Hepatocyte (in vitro differentiated cells): ENCODE results near the gene PNPLA7. TPM values are rescaled to one million over a fixed set of nuclear protein-coding genes. Genes with fewer than 3 reads are reported as not detected.

ENCODE experiments used
- DNase-seq: peaks from one replicate; pipeline ENCODE4 v3.0.0-alpha.2; 2016; ENCODE audit warnings: low spot score
- H2AFZ ChIP-seq: fragments of 200-600 bp; sonication (generic); 2 replicates; pipeline ENCODE4 v1.6.0; 2016; ENCODE audit warnings: antibody characterized with exemption, mild to moderate bottlenecking
- H3K27ac ChIP-seq: fragments of 200-600 bp; sonication (generic); 2 replicates; pipeline ENCODE4 v1.5.1; 2016; ENCODE audit warnings: mild to moderate bottlenecking
- H3K27me3 ChIP-seq: fragments of 200-600 bp; sonication (generic); 2 replicates; pipeline ENCODE4 v1.6.1; 2016
- H3K36me3 ChIP-seq: fragments of 200-600 bp; sonication (generic); replicated peaks from 2 replicates; pipeline ENCODE4 v1.5.1; 2016; ENCODE audit warnings: low read depth; ENCODE audit not compliant: insufficient read depth
- H3K4me1 ChIP-seq: fragments of 200-600 bp; sonication (generic); 2 replicates; pipeline ENCODE4 v1.5.1; 2016; ENCODE audit warnings: mild to moderate bottlenecking, moderate library complexity; ENCODE audit not compliant: insufficient read depth
- H3K4me2 ChIP-seq: fragments of 200-600 bp; sonication (generic); 2 replicates; pipeline ENCODE4 v1.6.0; 2016
- H3K4me3 ChIP-seq: fragments of 200-600 bp; sonication (generic); 2 replicates; pipeline ENCODE4 v1.5.1; 2016; ENCODE audit warnings: mild to moderate bottlenecking
- H3K79me2 ChIP-seq: fragments of 200-600 bp; sonication (generic); 2 replicates; pipeline ENCODE4 v1.6.0; 2017; ENCODE audit warnings: mild to moderate bottlenecking
- H3K9me2 ChIP-seq: fragments of 200-600 bp; sonication (generic); replicated peaks from 2 replicates; pipeline ENCODE4 v1.6.0; 2017; ENCODE audit warnings: mild to moderate bottlenecking; ENCODE audit not compliant: insufficient read depth
- H3K9me3 ChIP-seq: fragments of 200-600 bp; sonication (generic); 2 replicates; pipeline ENCODE4 v1.5.1; 2016; ENCODE audit warnings: low read depth, mild to moderate bottlenecking
- H4K20me1 ChIP-seq: fragments of 200-600 bp; sonication (generic); 2 replicates; pipeline ENCODE4 v1.6.0; 2016; ENCODE audit warnings: mild to moderate bottlenecking; ENCODE audit not compliant: insufficient read depth, poor library complexity, severe bottlenecking
- CTCF ChIP-seq: fragments of 200-600 bp; sonication (generic); IDR thresholded peaks from 2 replicates; pipeline ENCODE4 v1.5.1; 2016; ENCODE audit warnings: antibody characterized with exemption, mild to moderate bottlenecking; ENCODE audit not compliant: poor library complexity
- EZH2 ChIP-seq: fragments of 200-600 bp; sonication (generic); IDR thresholded peaks from 2 replicates; pipeline ENCODE4 v1.6.1; 2016; ENCODE audit warnings: antibody characterized with exemption, mild to moderate bottlenecking, borderline replicate concordance
- EZH2phosphoT487 ChIP-seq: fragments of 200-600 bp; sonication (generic); IDR thresholded peaks from one replicate; pipeline ENCODE4 v1.6.1; 2018; ENCODE audit warnings: antibody characterized with exemption, mild to moderate bottlenecking, low read depth, moderate library complexity; ENCODE audit not compliant: unreplicated experiment, severe bottlenecking
- WGBS: methylation state at CpG from one replicate; pipeline ENCODE4 v1.1.6; 2016; ENCODE audit warnings: low lambda C conversion rate; ENCODE audit errors: missing lambda C conversion rate; 5-methylcytosine and 5-hydroxymethylcytosine counted together
- polyA plus RNA-seq: library from polyadenylated mRNA; unstranded; fragments of >200 nt; fragmentation: Nextera tagmentation; extraction: Ambion mirVana; gene quantifications from 2 replicates; pipeline ENCODE4 v1.2.1, GENCODE V29; 2016
- total RNA-seq: library from RNA; depleted of rRNA; stranded (reverse); fragments of >200 nt; gene quantifications from 2 replicates; pipeline ENCODE4 v1.2.3, GENCODE V29; 2014

PNPLA7 gene
- total and polyA plus RNA-seq, 2 experiments from 2014 or later, result 0.62 to 0.77 TPM

- Histone ChIP-seq H3K36me3 (no peaks in the 10 kb centered on the region), H3K4me3 (no peak overlapping the region), H4K20me1 (no peaks in the 10 kb centered on the region), H3K9me3 (no peaks in the 10 kb centered on the region), H3K4me2 (no peak overlapping the region), H3K79me2 (no peaks in the 10 kb centered on the region), H3K9me2 (no peaks in the 10 kb centered on the region), H2AFZ (no peak overlapping the region), H3K27ac (no peak overlapping the region), H3K4me1 (no peaks in the 10 kb centered on the region), H3K27me3 (no peaks in the 10 kb centered on the region)
- no peak for DNase-seq
- TF ChIP-seq EZH2phosphoT487, result no peak
- TF ChIP-seq CTCF, result no peak
- no peak for TF ChIP-seq EZH2
- WGBS, result 88% methylated on average over 13 of the region's 13 CpGs
Observed at GRCh38 chr9:137494104-137494544, 56.1 kb downstream of the PNPLA7 start.

GRCh38 chr9:137493364-137494103, 56.7 kb downstream of the PNPLA7 start:
- H4K20me1 ChIP-seq, result no peaks in the 10 kb centered on the region
- WGBS, result 95% methylated on average over 16 of the region's 16 CpGs
- no peaks in the 10 kb centered on the region for H3K9me2 ChIP-seq
- no peak for DNase-seq
- no peak overlapping the region for H3K4me3 ChIP-seq
- no peak overlapping the region for H2AFZ ChIP-seq
- H3K4me2 ChIP-seq, result no peak overlapping the region
- H3K27ac ChIP-seq, result no peak overlapping the region
- no peaks in the 10 kb centered on the region for H3K4me1 ChIP-seq
- no peaks in the 10 kb centered on the region for H3K36me3 ChIP-seq
- H3K27me3 ChIP-seq, result no peaks in the 10 kb centered on the region
- H3K79me2 ChIP-seq, result no peaks in the 10 kb centered on the region
- no peaks in the 10 kb centered on the region for H3K9me3 ChIP-seq
- TF ChIP-seq EZH2phosphoT487 (no peak), CTCF (no peak), EZH2 (no peak)

- no peak for DNase-seq
- WGBS, result 94% methylated on average over 6 of the region's 20 CpGs
- no peaks in the 10 kb centered on the region for H3K79me2 ChIP-seq
- H3K9me2 ChIP-seq, result no peaks in the 10 kb centered on the region
- no peak overlapping the region for H3K27ac ChIP-seq
- TF ChIP-seq EZH2phosphoT487 (no peak), EZH2 (no peak), CTCF (no peak)
- H4K20me1 ChIP-seq, result no peaks in the 10 kb centered on the region
- H3K4me2 ChIP-seq, result no peak overlapping the region
- H2AFZ ChIP-seq, result no peak overlapping the region
- H3K36me3 ChIP-seq, result no peaks in the 10 kb centered on the region
- H3K4me3 ChIP-seq, result no peak overlapping the region
- H3K27me3 ChIP-seq, result no peaks in the 10 kb centered on the region
- H3K9me3 ChIP-seq, result no peaks in the 10 kb centered on the region
- H3K4me1 ChIP-seq, result no peaks in the 10 kb centered on the region
Observed at GRCh38 chr9:137492464-137493363, 57.5 kb downstream of the PNPLA7 start.
